GM21786 (cell line): Measurements from ENCODE around the gene TMEM126B.
"Not testable (repeated sequence)": the region's sequence is repeated elsewhere in the genome, so short reads cannot be mapped to it uniquely, and the experiment has no call there.

Experiments used
- ATAC-seq: cut with Tn5 transposase; IDR thresholded peaks from one replicate; pipeline ENCODE4 v1.9.1; 2021; ENCODE audit not compliant: unreplicated experiment

The TMEM126B gene

DNA sequence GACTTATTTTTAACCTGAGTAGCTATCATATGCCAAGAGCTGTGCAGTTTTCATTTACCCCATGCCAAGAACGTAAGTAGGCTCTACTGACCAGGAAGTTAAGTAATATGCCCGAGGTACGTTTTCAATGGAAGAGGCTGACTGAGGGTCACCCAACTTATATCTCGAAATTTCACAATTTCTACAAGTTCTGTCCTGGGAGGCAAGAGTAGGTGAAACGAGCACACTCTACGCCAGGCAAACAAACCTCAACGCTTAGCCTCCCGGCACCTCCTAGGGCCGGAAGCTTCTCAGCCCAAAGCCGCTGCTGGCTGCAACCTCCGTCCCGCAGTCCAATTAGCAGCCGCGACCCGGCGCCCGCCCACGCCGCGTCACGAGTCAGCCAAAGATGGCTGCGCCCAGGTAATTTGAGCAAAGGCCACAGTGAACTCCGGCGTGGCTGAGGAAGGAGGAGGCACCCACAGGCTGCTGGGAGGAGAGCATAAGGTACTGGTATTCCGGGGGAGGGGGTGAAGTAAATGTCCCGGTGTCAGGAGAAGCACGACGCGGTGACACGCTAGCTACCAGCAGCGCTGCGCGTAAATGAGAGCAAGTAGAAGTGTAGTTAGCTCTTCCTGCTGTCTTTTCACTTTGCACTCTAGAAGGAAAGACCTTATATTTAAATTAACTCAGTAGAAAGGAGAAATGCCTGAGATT is 19.4 kb downstream of the TMEM126B start, which contains the start of gene TMEM126A:
Gene TMEM126A (plus strand): TSS at position 364 of the 696 bp plus-strand sequence. CDS start 2,289 bp downstream, outside the sequence.
- ATAC-seq, result peak; percentile 99

DNA sequence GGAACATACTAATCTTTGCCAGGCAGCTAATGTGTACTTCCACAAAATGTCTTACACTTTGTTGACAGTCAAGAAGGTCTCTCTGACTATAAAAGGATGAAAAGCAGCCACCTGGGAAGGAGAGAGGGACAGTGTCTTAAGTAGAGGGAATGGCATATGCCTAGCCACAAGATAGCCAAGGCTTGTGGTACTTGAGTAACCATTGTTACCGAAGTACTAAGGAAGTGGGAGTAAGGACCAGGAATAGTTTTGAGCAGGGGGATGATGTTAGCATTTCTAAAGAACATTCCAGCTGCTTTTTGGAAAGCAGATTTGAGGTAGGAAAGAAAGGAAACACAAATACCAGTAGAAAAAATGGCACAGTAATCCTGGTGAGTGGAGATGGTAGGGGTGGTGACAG is 22.7 kb downstream of the TMEM126B start:
- no peak for ATAC-seq

DNA sequence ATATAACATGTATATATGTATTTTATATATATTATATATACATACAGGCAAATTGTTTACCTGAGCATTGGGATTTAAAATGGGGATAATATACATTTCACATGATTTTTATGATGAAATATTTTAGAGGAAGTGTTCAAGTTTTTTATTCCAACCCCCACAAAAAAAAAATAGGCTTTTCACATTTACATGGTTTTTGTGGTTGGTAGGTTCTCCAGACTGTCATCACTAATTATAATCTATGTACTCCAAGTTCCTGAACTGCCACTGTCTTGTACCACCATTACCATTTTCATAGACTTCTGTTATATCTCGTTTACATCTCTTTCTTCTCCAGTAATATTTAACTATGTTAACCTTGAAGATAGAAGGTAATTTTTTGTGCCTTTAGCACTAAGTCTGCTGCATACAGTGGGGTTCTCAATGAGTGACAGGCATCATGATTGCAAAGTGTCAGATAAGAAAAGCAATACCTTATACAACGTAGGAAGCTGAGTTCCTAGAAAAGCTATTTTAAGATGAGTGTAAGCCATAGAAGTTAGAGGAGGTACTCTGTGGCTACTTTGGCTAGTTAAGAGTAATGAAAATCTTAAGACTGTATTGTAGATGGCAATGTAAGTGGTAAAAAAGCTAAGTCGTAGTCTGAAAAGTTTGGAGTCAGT is 24.5 kb downstream of the TMEM126B start:
- no peak for ATAC-seq

DNA sequence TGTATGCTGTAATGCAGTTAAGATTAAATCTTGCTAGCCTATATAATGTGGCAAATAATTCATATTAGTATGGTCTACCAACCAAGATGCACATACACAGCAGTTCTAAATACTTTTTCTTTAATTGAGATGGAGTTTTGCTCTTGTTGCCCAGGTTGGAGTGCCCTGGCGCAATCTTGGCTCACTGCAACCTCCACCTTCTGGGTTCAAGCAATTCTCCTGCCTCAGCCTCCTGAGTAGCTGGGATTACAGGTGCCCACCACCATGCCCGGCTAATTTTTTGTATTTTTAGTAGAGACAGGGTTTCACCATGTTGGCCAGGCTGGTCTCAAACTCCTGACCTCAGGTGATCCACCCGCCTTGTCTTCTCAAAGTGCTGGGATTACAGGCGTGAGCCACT is 25.9 kb downstream of the TMEM126B start:
- not testable (repeated sequence) for ATAC-seq

- no peak for ATAC-seq
Observed at GRCh38 chr11:85656777-85657176, 28.4 kb downstream of the TMEM126B start.

DNA sequence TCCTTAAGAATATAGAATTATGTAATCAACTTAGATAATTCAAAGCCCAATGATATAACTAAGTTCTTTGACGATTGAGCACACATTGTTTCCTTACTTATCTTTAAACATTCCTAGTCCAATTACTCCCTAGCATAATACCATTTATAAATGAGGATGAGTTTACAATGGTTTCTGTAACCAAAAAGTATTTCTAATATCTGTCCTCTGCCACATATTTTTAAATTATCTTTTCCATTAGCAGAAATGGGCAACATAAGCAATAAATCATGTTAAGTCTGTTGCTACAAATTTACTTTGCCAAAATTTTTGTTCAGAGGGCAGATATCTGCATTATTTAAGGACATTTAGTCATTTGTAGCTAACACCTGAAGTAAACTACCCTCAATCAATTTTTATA is 29.8 kb downstream of the TMEM126B start:
- no peak for ATAC-seq

DNA sequence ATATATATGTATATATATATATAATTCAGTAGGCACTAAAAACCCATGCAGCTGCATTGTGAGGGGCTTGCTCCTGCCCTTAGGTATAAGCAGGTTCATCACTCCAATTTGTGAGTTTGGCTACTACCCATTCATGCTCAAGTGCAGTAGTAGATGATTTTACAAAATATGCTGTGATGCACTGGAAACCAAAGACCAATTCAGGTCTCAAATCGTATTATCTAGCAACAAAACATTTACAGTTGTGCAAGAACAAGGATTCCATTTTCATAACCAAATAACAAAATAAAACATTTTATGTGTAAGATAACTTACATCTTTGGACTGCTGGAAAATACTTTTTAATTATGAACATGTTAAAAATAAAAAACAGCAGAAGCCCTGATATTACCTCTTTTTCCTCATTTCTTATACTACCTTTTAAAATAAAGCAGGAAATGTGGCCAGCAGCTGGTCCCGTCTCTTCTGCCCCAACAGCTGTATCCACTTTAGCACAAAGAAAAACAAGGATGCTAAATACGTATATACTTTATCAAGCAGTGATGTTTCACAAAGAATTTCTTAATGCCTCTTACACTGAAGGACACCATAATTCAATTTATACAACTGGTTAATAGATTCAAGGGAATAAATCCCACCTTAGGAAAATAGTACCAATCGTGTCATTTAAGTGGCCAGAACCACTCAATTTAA is 33.7 kb downstream of the TMEM126B start:
- ATAC-seq, result no peak

DNA sequence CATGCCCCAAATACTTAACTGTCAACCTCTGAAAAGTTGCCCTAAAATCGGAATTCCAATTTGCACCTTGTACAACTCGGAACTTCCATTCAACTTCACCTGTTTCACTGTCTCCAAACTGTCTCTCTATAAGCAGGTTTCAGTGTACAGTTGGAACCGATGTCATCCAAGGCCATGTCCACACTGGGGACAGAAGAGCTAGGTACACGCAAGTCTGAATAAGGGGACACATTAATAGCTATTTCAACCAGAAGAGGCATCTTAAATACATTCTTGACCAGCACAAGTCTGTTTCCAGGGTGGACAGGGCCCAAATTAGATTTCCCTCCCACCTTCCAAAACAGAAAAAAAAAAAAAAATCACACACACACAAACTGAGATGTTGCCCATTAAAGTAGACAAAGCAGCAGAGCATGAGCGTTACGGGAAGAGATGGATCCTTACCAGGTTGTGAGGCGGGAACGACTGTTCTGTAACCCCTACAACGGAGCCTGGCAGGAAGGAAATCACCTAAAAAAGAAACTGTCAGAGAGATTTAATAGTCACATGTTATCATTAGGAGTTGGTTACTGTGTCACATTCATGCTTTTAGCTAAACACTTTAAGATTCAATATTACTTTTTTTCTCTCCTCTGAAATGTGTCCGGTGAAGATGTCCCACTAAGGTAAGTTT is 34.8 kb downstream of the TMEM126B start:
- no peak for ATAC-seq

DNA sequence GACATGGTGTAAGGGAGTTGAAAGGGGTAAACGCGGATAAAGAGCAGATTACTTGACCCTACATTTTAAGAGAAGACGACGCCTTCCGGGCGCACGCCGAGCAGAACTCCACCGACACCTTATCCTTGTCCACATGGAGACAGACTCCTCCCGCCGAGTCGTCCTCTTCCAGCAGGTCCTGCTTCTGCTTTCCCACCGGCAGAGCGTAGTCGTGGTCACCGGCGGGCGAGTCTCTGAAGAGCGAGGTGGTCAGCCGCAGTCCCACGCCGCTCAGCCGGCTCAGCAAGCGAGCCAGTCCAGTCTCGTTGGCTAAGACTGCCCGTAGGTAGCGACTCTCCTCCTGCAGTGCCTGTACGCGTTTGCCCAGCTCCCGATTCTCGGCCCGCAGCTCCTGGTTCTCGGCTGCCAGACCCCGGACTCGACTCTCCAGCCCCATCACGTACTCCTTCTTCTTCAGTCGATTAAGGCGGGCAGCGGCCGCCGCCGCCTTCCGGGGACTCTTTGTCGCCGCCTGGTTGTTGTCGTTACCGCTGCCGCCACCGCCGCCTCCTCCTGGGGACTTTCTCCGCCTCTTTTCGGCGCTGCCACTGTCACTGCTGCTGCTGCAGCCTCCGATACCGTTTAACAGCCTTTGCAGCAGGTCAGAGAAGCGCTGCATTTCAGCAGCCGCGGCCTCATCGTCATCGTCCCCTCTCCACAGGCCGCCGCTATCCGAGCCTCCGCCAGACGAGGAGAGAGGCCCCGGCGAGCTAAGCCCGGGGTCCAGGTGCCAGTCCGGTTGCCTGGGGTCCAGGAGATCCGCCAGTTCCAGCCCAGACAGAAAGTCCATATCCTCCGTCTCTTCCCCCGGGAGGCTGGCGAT is 35.6 kb downstream of the TMEM126B start:
- peak; percentile 61 for ATAC-seq

- peak; percentile 89 for ATAC-seq
Observed at GRCh38 chr11:85664615-85665481, 36.5 kb downstream of the TMEM126B start, which contains the start of gene CREBZF. Gene CREBZF (minus strand): TSS chr11:85665129. CDS start chr11:85664875, 254 bp downstream.

DNA sequence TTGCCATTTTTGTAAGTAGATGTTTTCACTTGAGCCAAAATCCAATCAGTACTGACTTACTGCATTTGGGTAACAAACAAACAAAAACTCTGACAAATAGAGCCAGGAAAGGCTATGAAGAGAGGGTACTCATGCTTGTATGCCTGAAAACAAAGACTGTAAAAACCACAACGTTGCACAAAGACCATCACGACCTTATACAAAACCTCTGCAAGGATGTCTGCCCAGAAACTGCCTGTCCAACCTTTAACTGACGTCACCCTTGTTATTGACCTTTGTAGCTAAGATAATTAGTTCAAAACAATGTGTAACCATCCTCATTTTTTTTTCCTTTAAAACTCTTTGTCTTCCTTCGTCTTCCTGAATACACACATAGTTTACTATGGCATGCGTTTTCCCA is 37.3 kb downstream of the TMEM126B start:
- ATAC-seq, result no peak

- no peak for ATAC-seq
Observed at GRCh38 chr11:85666687-85667086, 38.3 kb downstream of the TMEM126B start.

DNA sequence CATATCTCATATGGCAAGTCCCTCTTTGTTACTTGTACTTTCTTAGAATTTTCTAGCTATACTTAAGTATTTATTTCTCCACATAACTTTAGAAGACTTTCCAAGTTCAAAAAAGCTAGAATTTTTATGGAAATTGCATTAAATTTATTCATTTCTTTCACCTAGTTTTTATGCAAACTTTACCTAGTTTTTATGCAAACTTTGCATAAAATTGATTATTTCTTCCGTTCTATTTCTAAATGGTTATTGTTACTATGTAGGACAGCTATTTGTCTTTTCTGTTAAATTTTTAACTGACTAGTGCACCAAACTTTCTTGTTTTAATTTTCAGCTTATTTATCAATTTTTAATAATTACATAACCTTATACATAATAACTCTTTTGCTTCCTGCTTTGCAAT is 39.8 kb downstream of the TMEM126B start:
- no peak for ATAC-seq

- ATAC-seq, result not testable (repeated sequence)
Observed at GRCh38 chr11:85670949-85671663, 42.7 kb downstream of the TMEM126B start.

GRCh38 chr11:85672105-85672902 is 43.9 kb downstream of the TMEM126B start:
- ATAC-seq, result no peak

- ATAC-seq, result no peak
Observed at GRCh38 chr11:85673393-85673792, 45.0 kb downstream of the TMEM126B start.

- ATAC-seq, result no peak
Observed at GRCh38 chr11:85679576-85679975, 51.2 kb downstream of the TMEM126B start.

DNA sequence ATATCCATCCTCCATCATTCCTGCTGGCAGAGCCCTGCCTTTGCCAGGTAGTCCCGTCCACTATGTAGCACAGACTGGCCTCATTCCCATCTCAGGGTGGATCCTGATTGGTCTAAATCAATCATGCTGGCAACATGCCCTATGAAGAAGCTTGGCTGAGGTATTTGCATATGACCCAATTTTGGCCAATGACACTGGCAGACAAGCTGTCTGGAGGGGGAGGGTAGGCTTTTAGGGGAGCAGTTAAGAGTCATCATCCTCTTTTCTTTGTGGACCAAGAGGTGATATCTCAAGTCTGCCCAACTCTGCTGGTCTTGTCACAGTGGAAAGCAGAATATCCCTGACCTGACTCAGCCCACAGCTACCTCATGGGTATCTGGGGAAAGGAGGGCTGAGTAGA is 52.5 kb downstream of the TMEM126B start:
- ATAC-seq, result no peak
